Hepatocyte (in vitro differentiated cells): Measurements from ENCODE around the gene GAPVD1.
A peak's percentile ranks its signal among the peaks of the same experiment; 100 is the strongest.

Source experiments
- EZH2phosphoT487 ChIP-seq: fragments of 200-600 bp; sonication (generic); IDR thresholded peaks from one replicate; pipeline ENCODE4 v1.6.1; 2018; ENCODE audit warnings: antibody characterized with exemption, mild to moderate bottlenecking, low read depth, moderate library complexity; ENCODE audit not compliant: unreplicated experiment, severe bottlenecking
- TF ChIP-seq, protein P1 (sequence below): fragments of 200-600 bp; sonication (generic); IDR thresholded peaks from 2 replicates; pipeline ENCODE4 v1.5.1; 2016; ENCODE audit warnings: antibody characterized with exemption, mild to moderate bottlenecking; ENCODE audit not compliant: poor library complexity

DNA sequence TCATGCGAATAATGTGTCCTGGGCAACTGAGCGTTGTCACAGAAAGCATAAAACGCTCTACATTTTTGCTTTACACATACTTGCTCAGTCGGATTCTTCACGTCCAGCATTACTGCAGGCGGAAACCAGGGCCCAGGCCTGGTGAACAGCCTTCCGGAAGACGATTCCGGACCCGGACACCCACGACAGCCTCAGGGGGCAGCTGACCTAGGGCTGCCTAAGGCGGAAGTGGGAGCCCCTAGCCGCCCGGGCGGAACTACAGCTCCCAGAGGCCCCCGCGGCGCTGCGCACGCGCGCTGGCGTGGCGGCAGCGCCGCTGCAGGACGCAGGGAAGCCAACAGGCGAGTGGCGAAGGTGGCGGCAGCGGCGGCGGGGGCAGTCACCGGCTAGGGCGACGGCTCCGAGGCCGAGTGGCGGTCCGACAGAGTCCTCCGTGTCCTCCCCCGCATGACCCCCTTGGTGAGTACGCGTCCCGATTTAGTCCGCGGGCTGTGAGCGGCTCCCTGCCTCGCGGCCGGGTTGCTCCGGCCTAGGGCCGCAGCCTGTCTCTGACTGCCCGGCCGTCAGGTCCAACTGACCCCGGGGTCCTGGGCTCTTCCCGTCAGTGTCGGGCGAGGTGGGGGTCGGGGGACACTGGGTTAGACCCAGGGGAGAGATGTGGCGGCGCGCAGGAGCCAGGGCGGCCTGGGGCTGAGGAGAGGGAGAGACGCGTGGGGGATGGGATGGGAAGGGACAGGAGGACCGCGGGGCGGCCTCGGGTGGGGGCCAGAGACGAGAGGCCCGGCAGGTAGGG, at the start of gene GAPVD1:
- TF ChIP-seq, protein P1, sequence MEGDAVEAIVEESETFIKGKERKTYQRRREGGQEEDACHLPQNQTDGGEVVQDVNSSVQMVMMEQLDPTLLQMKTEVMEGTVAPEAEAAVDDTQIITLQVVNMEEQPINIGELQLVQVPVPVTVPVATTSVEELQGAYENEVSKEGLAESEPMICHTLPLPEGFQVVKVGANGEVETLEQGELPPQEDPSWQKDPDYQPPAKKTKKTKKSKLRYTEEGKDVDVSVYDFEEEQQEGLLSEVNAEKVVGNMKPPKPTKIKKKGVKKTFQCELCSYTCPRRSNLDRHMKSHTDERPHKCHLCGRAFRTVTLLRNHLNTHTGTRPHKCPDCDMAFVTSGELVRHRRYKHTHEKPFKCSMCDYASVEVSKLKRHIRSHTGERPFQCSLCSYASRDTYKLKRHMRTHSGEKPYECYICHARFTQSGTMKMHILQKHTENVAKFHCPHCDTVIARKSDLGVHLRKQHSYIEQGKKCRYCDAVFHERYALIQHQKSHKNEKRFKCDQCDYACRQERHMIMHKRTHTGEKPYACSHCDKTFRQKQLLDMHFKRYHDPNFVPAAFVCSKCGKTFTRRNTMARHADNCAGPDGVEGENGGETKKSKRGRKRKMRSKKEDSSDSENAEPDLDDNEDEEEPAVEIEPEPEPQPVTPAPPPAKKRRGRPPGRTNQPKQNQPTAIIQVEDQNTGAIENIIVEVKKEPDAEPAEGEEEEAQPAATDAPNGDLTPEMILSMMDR, result peak; percentile 20
- TF ChIP-seq EZH2phosphoT487, result no peak
